Testis (tissue), 2 donors: ENCODE data around the gene CACNA2D4.

Source experiments
- POLR2A ChIP-seq: fragments of 450-650 bp; IDR thresholded peaks from one replicate; pipeline ENCODE4 v1.6.1; 2017; ENCODE audit warnings: antibody characterized with exemption, mild to moderate bottlenecking, moderate library complexity
- TF ChIP-seq, protein P1 (sequence below), 3 experiments: fragments of 450-650 bp in 2 of 3; fragments of 200-600 bp in 1 of 3; sonication (generic) in 1 of 3; IDR thresholded peaks; one replicate each; pipeline ENCODE4 v1.5.1; 2016 to 2019; ENCODE audit warnings: antibody characterized with exemption in 3 of 3, mild to moderate bottlenecking in 2 of 3, moderate library complexity in 1 of 3

DNA sequence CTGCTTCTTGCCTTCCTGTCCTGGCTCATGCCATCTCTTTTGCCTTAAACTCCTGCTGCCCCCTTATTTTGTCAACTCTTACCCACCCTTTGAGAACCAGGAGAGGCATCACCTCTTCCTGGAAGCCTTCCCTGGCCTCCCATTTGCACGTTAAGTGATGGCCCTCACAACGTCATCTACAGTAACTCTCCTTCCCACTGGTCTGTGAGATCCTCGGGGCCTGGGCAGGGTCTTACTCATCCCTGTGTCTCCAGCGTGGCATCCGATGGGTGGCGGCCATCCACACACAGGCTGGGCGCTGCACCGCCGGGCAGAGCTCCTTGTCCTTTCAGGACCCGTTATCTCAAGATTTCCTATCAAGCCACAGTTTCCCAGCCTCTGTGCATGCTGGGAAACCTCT lies 16.8 kb upstream of the CACNA2D4 start:
- TF ChIP-seq, protein P1, sequence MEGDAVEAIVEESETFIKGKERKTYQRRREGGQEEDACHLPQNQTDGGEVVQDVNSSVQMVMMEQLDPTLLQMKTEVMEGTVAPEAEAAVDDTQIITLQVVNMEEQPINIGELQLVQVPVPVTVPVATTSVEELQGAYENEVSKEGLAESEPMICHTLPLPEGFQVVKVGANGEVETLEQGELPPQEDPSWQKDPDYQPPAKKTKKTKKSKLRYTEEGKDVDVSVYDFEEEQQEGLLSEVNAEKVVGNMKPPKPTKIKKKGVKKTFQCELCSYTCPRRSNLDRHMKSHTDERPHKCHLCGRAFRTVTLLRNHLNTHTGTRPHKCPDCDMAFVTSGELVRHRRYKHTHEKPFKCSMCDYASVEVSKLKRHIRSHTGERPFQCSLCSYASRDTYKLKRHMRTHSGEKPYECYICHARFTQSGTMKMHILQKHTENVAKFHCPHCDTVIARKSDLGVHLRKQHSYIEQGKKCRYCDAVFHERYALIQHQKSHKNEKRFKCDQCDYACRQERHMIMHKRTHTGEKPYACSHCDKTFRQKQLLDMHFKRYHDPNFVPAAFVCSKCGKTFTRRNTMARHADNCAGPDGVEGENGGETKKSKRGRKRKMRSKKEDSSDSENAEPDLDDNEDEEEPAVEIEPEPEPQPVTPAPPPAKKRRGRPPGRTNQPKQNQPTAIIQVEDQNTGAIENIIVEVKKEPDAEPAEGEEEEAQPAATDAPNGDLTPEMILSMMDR (IDR thresholded peaks at IDR 0.05) = no peak
- TF ChIP-seq POLR2A = no peak
